ENCODE results near the gene PHF24. TPM values are rescaled to one million over a fixed set of nuclear protein-coding genes. Genes with fewer than 3 reads are reported as not detected.

PHF24 gene
- total and polyA plus RNA-seq, 8 donors: 0.05 to 0.92 (median 0.06) TPM; not detected in 5

DNA sequence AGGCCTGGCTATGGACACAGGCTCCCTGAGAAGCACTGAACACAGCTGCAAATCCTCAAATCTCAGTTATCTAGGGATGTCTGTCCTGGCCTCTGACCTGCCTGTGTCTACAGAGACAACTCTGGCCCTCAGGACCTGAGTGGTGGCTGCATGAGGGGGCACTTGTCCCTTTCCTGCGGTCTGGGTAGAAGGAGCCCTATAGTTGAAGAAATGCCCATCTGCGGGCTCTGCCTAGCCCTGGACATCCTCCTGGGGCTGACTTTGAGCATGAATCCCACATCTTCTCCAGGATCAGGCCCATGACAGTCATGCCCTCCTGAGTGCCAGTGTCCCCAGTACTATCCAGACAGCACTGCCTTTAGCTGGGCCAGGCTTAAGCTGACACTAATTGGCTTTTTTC, 41.5 kb downstream of the PHF24 start:
- no peaks in the 10 kb centered on the region for H3K9me3 ChIP-seq
- intact Hi-C loops (cut with DNase I; ENCODE audit: low total_unique reads): loop anchor here (5.0 kb wide), 1 partner anchor 102 kb away; a partner anchor contains a TSS
- H3K4me1 ChIP-seq: peaks cover 2 to 25% (median 12%) of the 10 kb centered on the region in 4 donors
- H3K4me3 ChIP-seq: no peak overlapping the region
- TF ChIP-seq POLR2AphosphoS5 (IDR thresholded peaks at IDR 0.05) (no peak), POLR2A (IDR thresholded peaks at IDR 0.05) (no peak), EP300 (IDR thresholded peaks at IDR 0.05) (no peak)
- TF ChIP-seq, protein P1, sequence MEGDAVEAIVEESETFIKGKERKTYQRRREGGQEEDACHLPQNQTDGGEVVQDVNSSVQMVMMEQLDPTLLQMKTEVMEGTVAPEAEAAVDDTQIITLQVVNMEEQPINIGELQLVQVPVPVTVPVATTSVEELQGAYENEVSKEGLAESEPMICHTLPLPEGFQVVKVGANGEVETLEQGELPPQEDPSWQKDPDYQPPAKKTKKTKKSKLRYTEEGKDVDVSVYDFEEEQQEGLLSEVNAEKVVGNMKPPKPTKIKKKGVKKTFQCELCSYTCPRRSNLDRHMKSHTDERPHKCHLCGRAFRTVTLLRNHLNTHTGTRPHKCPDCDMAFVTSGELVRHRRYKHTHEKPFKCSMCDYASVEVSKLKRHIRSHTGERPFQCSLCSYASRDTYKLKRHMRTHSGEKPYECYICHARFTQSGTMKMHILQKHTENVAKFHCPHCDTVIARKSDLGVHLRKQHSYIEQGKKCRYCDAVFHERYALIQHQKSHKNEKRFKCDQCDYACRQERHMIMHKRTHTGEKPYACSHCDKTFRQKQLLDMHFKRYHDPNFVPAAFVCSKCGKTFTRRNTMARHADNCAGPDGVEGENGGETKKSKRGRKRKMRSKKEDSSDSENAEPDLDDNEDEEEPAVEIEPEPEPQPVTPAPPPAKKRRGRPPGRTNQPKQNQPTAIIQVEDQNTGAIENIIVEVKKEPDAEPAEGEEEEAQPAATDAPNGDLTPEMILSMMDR (IDR thresholded peaks at IDR 0.05): no peak
- DNase-seq: no peak
- WGBS, 5 donors: 85 to 100% (median 98%) methylated on average over 1 to 2 of the region's 2 CpGs
- H3K27ac ChIP-seq: no peak overlapping the region
- H3K36me3 ChIP-seq: peaks cover 11 to 23% (median 17%) of the 10 kb centered on the region in 4 donors
- H3K27me3 ChIP-seq: no peaks in the 10 kb centered on the region

DNA sequence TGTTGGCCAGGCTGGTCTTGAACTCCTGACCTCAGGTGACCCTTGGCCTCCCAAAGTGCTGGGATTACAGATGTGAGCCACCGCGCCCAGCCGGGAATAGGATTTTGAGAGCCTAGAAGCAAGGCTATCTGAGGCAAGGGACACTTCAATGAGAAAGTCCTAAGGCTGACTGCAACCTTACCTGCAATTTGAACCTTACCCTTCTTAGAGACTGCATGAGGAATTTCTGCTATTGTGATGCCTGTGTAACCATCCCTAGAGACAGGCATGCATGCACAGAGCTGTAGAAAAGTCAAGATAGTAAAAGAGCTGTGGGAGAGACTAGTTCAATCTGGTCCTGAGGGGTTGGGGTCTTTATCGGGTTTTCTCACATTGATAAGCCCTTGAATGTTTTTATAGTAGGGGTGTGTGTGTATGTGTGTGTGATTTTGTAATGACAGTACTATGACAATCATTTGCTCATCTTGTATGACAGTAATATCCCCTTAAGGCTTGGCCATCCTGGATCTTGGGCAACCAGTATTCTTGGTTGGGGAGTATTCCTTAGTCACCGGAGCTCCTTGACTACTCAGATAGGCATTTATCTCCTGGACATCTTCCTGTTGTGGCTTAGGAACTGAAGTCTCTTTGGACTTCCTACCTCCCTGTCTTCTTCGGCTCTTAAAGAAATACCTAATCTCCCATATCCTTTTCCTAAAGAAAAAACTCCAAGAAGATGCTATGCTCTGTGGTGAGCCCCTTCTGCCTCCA, 42.6 kb downstream of the PHF24 start:
- Histone ChIP-seq H3K4me3 (no peak overlapping the region), H3K4me1 (peaks cover 0 to 15% (median 3%) of the 10 kb centered on the region in 4 donors), H3K27me3 (no peaks in the 10 kb centered on the region), H3K27ac (no peak overlapping the region), H3K36me3 (peaks cover 11 to 23% (median 17%) of the 10 kb centered on the region in 4 donors), H3K9me3 (no peaks in the 10 kb centered on the region)
- intact Hi-C loops (cut with DNase I; ENCODE audit: low total_unique reads): no loop called here
- WGBS, 5 donors: 89 to 96% (median 93%) methylated on average over 6 of the region's 6 CpGs
- no peak for DNase-seq
- TF ChIP-seq, protein P1 (IDR thresholded peaks at IDR 0.05): no peak
- no peak for TF ChIP-seq POLR2A (IDR thresholded peaks at IDR 0.05)
- TF ChIP-seq EP300 (IDR thresholded peaks at IDR 0.05): no peak
- TF ChIP-seq POLR2AphosphoS5 (IDR thresholded peaks at IDR 0.05): no peak

DNA sequence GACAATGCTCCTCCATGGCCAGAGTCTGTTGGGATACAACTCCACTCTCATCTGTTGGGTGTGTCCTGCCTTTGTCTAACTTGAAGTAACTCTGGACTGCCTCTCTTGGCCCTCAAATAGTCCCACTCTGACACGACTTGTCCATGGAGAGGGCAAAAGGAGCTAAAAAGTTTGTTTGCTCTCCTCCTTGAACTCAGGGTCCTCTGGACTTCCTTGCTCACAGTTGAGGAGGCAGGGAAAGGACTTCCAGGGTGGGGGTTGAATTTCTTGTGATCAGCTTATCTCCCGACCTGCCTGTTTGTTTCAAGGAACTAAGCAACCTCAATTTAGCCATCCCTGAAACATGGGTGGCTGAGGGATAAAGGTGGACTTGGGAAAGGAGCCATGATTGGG, 43.2 kb downstream of the PHF24 start:
- WGBS, 5 donors: 54 to 64% (median 59%) methylated on average over 2 of the region's 2 CpGs
- peaks cover 0 to 15% (median under 1%) of the 10 kb centered on the region in 4 donors for H3K4me1 ChIP-seq
- H3K36me3 ChIP-seq: peaks cover 8 to 19% (median 14%) of the 10 kb centered on the region in 4 donors
- TF ChIP-seq POLR2A (IDR thresholded peaks at IDR 0.05): no peak
- TF ChIP-seq, protein P1 (IDR thresholded peaks at IDR 0.05): no peak
- TF ChIP-seq EP300 (IDR thresholded peaks at IDR 0.05): no peak
- TF ChIP-seq POLR2AphosphoS5 (IDR thresholded peaks at IDR 0.05): no peak
- no peak overlapping the region for H3K27ac ChIP-seq
- no peak for DNase-seq
- no peak overlapping the region for H3K4me3 ChIP-seq
- intact Hi-C loops (cut with DNase I; ENCODE audit: low total_unique reads): no loop called here
- no peaks in the 10 kb centered on the region for H3K27me3 ChIP-seq
- H3K9me3 ChIP-seq: no peaks in the 10 kb centered on the region

DNA sequence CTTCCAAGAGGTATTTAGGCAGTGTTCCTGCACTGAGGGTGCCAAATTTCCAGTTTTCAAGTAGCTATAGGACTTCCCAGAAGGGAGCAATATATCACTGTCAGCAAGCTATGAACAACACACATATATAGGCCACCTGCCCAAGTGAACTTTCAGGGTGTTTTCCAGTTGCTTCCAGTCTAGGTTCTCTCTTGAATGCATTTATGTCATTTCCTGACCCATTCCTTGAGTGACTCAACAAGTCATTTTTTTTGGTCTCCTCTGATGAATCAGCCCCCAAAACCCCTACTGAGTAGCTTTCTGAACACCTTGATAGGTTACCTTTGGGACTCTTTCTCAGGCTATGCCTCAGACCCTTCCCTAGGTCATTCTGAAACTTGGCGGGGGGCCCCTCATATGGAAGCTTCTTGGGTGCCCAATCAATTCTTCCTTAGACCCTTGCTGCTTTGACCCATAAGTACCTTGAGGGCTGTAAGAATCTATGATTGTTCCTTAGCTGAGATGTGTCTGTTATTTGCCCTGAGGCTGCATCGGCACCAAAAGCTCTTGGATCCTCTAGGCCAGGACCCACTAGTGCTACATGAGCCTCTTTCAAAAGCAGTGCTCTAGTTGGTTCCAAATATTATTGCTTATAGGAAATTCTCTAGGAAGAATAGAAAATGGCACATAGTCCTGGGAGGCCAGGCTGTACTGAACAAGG, 43.9 kb downstream of the PHF24 start:
- H3K9me3 ChIP-seq: no peaks in the 10 kb centered on the region
- H3K27ac ChIP-seq: no peak overlapping the region
- peaks cover 1 to 12% (median 8%) of the 10 kb centered on the region in 4 donors for H3K36me3 ChIP-seq
- DNase-seq: no peak
- H3K27me3 ChIP-seq: no peaks in the 10 kb centered on the region
- H3K4me1 ChIP-seq: peaks cover 0 to 13% (median 0%) of the 10 kb centered on the region in 4 donors
- intact Hi-C loops (cut with DNase I; ENCODE audit: low total_unique reads): no loop called here
- H3K4me3 ChIP-seq: no peak overlapping the region
- 91 to 98% (median 94%) methylated on average over 2 of the region's 2 CpGs for WGBS, 5 donors
- TF ChIP-seq, protein P1 (IDR thresholded peaks at IDR 0.05): no peak
- TF ChIP-seq POLR2AphosphoS5 (IDR thresholded peaks at IDR 0.05) (no peak), EP300 (IDR thresholded peaks at IDR 0.05) (no peak), POLR2A (IDR thresholded peaks at IDR 0.05) (no peak)
